Fibroblast of skin of right quadriceps (primary cell): ENCODE results near the gene PTPRN2.
"Not testable (repeated sequence)": the region's sequence is repeated elsewhere in the genome, so short reads cannot be mapped to it uniquely, and the experiment has no call there.

Experiments used
- DNase-seq: peaks from one replicate; pipeline ENCODE4 v3.0.0-alpha.2; 2013

The PTPRN2 gene

DNA sequence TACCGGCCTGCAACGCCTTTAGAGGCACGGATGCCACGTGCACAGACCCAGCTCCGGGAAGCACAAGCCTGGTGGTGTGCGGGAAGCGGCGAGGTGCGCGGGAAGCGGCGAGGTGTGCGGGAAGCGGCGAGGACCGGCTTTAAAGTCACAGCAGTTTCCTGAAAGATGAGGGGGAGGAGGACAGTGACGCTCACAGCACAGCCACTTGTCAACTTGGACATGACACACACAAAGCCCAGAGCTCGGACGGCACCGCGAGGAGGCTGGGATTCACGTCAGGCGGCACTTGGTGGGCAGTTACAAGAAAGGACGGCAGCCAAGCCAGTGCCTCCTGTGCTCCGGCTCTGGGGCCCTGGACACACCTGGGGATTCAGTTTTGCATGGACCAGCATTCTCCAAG lies 724.9 kb downstream of the PTPRN2 start:
- no peak for DNase-seq

GRCh38 chr7:157861551-157861950 lies 726.1 kb downstream of the PTPRN2 start:
- DNase-seq, result no peak

DNA sequence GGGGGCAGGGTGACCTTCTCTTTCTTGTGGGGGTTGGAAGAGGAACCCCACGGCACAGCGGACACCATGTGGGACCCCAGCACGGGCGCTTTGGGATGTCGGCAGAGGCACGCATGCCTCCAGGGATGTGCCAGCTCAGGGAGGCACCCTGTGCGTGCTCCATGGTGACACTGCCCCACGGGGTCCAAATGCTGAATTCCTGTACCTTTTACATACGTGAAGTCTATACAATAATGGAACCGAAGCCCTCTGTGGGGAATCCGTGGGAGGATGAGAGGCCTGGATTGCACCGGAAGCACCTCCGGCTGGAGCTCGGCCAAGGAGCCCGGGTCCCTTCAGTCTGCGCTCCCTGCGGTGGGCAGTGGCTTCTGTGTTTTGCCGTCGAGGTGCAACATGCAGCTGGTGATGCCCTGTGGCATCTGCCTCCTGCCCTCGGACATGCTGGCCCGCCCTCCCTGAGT lies 726.6 kb downstream of the PTPRN2 start:
- no peak for DNase-seq

DNA sequence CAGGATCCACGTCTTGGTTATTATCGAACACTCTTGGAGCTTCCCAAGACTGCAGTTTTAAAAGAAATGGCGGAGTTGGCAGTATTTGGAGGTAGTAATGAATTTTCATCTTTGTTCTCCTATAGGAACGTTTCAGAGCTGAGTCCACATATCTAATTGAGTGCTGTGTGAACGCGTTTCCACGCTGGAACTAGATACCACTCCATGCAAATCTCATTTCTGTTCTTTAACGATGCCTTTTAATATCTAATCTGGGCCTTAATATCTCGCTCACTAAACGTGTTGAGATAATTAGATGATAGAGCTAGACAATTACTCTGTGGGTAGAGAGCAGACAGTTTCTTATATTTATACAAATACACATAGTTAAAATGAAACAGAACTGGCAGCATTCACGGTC lies 727.2 kb downstream of the PTPRN2 start:
- DNase-seq, result no peak

DNA sequence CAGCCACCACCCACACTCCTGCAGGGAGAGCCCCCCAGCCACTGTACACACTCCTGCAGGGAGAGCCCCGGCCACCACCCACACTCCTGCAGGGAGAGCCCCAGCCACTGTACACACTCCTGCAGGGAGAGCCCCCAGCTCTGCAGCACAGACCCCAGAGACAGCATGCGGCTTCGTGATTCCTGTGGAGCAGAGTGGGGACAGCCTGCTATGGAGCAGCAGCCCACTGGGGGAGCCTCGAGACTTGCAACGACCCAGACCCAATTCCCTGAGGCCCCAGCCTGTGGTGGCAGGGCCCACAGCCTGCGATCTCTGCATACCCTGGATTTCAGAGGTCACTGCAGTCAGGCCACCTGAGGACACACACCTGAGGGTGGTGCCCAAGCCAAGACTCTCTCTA lies 727.7 kb downstream of the PTPRN2 start:
- no peak for DNase-seq

DNA sequence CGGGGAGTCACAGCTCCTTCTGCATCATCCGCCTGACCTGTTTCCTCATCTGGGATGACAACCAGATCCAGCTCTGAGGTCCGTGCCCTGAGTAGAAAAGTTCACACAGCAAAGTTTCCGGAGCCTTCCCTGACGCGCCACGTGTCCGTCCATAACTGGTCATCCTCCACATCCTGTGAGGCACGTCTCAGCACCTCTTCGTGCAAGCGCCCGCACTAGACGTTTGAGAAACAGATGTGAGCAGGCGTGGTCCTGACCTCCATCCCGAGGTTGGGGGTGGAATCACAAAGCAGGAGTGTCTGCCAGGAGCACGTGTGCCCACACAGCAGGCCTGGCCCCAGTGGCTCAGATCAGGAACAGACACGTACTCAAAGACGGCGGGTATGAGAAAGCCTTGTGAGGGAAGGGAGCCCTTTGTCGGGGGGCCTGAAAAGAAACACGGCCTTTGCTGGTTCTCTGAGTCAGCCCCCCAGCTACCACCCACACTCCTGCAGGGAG lies 730.0 kb downstream of the PTPRN2 start:
- DNase-seq, result no peak

DNA sequence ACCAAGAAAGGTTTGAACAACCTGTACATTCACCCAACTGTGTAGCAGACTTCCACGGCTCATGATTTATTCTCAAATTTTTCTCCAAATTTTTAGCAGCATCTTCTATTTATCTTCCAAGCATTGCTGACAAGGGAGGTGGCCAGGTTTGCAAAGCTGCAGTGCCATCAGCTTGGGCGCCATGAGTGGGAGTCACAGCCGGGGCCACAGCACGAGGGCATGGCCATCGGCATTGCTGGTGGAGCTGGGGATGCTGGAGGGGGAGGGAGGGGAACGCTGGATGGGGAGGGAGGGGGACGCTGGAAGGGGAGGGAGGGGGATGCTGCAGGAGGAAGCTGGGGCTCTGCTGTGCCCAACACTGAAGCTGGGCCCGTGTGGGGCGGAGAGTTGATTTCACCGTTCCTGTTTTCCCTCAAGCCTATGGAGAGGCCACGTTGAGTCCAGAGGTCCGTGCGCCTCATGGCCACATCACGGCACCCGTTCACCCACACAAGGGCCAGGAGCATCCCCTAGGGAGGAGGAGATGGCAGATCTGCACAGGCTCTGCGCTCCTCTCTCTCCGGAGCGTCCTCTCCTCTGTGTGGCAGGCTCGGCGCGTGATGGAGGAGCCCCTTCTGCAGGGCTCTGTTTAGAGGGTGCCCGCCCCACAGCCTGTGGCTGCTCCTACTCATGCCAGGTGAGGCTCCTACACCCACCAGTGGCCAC lies 730.6 kb downstream of the PTPRN2 start:
- no peak for DNase-seq

DNA sequence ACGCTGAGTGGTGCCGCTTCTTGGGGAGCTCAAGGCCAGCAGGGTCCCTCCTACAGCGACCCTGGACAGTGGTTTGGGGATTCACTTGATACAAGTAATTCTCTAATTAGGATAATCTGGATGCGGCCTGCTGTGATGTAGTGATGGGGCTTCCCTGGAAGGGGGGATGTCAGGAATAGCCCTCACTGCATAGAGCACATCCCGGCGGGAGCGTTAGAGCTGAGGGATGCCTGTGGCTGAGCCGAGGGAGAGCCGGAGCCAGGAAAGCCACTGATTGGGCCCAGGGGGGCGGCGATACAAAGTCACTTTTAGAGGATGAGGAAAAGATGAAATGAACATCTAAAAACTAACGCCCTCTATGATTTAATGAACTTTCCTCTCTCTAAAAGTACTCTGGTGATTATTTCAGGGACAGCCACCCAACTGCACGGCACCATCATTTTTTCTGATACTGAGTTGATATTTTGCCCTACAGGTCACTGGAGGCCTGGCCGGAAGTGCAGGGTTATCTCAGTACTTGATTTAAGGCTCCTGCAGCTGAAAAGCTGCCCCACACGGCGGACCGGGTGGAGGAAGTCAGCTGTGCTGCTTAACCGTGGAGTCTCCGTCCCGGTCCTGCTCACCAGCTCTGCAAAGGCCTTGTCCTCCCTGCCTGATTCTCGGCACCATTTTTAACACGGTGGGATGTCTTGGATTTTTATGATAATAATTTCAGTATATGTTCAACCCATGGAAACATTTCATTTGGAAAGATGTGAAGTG lies 732.0 kb downstream of the PTPRN2 start:
- no peak for DNase-seq

DNA sequence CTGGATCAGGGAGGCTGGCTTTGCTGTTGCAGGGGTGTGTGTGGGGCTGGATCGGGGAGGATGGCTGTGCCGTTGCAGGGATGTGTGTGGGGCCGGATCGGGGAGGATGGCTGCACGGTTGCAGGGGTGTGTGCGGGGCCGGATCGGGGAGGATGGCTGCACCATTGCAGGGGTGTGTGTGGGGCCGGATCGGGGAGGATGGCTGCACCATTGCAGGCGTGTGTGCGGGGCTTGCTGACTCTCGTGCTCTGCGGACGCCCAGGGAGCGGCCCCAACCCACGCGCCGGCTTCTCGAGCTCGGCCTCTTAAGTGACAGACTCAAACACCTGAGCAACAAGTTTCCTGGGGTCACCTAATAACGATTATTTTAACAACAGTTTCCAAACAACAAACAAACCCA lies 732.6 kb downstream of the PTPRN2 start:
- no peak for DNase-seq

GRCh38 chr7:157854066-157854891 lies 733.3 kb downstream of the PTPRN2 start:
- no peak for DNase-seq

- no peak for DNase-seq
Observed at GRCh38 chr7:157853789-157854065, 733.9 kb downstream of the PTPRN2 start.

DNA sequence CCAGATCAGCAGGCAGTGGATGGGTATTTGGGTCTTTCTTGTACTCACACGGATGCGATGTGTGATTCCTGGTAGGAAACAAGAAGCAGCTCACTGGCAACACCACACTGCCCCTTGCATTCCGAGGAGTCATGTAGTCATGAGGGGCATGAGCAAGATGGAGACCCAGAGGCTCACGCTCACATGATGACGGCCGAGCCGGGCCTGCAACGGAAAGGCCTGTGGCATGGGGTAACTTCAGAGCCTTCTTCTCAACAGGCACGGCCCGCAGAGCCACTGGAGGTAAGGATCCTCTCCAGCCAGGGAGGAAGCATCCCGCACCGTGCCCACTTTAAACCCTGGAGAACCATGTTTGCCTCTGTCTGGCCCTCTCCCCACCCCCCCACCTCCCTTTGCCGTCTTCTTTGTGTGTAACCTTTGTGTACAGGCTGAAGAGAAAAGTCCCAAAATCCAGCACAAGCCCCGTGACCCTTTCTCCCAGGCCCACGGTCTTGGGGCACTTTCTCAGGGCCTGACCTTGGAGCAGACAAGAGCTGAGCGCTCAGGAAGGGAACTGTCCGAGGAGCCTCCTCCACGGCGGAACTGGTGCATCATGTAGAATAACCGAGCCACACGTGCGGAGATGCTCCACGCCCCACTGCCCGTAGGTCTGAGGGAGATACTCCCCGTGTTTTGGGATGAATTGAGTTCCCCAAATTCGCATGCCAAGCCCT lies 734.4 kb downstream of the PTPRN2 start:
- no peak for DNase-seq

DNA sequence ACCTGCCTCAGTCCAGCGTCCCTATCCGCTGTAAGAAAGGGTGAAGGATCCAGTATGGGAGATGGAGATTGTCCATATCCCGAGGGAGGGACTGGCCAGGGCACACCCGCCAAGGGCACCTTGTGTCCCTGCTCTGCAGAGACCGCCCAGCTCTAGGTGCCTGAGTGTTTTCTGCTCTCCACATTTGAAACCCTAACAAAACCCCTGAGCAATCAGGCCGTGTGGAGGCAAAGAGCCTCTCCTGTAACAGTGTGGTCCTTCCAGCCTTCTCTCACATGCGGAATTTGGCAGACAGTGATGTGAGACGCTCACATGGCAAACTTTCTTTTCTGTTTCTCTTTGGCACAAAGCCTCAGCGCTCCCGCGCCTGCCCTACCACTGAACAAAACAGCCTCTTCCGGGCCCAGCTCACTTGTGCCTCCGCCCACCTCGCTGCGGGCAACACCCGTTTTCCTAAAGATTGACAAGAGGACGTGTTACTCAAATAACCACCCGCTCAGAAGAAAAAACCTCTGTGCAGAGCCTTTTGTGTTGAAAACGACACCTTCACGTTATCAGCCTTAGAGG lies 736.0 kb downstream of the PTPRN2 start:
- no peak for DNase-seq

DNA sequence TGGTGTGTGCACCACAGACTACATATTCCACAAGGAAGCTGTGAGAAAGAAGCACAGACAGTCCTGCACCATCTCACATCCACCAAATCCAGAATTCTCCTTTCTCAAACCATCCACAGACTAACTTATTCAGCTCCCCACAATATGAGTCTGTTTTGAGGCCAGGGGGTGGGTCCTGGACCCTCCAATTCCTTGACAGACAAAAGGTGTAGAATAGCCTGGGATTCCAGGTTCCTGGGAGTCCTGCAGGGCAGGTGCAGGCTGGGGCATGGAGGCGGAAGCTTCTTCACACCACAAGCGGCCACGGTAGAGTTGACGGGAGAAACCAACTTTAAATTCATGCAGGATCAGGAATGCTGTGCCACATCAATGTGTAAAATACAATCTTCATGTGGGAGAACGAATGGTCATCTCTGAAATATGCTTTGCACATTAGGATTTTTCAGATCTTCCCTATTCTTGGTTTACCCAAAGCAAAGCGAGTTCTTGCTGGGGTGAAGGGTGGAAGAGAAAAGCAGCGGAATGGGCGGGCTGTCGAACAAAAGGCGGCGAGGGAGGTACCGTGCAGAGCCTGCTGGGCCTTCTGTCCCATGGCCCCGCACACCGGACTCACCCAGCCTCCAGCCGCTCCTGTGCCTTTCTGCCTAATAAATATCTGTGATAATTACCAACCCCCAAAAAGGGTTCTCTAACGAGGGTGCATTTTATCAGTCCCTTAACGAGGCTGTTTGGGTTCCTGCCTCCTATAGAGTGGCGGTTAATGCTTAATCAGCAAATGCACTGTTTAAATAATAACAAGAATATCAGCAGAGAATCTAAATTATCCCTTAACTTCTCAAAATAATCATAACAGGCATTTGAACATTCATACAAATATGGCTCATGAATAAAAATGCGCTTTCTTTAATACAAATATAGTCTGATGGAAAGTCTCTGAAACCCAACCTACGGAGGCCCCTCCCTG lies 736.9 kb downstream of the PTPRN2 start:
- DNase-seq, result no peak

DNA sequence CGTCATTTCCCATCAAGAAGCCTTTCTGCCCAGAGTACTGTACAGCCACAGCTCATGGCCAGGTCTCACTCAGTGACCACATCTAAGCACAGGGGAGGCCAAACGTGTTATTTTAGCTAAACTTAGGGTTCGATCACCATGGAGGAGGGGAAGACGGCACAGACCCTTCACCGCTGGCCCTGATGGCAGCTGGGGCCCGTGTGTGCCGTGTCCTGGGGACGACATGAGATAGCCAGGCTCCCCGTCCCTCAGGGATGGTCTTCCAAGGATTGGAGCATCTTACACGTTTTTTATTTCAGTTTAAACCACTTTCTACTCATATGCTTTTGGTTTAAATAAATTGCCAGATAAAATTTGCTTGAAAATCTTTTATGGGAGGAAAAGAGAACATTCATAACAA lies 737.9 kb downstream of the PTPRN2 start:
- DNase-seq, result no peak

- DNase-seq, result no peak
Observed at GRCh38 chr7:157849341-157849596, 738.4 kb downstream of the PTPRN2 start.

DNA sequence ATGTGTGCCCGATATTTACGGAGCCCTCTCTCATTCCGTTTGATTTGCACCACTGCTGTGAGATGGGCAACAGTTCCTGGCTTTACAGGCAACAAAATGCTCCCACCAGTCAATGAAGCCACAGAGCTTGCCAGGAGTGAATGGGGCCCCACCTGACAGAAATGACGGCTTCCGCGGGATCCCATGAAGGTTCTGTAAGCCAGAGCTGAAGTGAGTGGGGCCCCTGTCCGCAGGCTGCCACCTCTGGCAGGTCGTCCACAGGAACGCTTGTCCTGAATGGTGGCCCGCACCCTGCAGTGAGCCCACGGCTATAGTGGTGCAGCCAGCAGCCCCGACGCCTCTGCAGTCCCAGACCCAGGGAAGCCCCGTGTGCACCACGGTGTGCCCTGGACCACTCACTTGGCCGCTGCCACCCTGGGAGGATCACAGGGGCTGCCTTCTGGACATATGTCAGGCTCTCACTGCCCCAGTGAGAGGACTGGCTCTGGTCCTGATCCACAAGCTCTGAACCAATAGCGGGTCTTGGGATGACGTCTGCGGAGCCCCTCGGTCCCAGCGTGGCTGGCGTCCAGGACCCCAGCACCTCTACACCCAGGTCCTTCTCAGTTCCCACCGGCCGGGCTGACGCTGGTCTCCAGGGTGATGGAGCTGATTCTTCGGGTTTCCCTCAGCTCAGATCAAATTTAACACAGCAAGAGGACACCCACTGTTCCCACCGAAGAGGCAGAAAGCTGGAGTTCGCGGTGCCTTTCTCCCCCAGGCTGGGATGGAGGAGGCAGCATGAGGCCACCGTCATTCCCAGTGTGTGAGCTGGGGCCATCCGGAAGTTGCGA lies 738.9 kb downstream of the PTPRN2 start:
- no peak for DNase-seq

DNA sequence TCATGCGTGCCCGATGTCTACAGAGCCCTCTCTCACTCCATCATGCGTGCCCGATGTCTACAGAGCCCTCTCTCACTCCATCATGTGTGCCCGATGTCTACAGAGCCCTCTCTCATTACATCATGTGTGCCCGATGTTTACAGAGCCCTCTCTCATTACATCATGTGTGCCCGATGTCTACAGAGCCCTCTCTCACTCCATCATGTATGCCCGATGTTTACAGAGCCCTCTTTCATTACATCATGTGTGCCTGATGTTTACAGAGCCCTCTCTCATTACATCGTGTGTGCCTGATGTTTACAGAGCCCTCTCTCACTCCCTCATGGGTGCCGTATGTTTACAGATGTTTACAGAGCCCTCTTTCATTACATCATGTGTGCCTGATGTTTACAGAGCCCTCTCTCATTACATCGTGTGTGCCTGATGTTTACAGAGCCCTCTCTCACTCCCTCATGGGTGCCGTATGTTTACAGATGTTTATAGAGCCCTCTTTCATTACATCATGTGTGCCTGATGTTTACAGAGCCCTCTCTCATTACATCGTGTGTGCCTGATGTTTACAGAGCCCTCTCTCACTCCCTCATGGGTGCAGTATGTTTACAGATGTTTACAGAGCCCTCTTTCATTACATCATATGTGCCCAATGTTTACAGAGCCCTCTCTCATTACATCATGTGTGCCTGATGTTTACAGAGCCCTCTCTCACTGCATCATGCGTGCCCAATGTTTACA lies 739.7 kb downstream of the PTPRN2 start:
- DNase-seq, result not testable (repeated sequence)

GRCh38 chr7:157846746-157847145 lies 740.9 kb downstream of the PTPRN2 start:
- not testable (repeated sequence) for DNase-seq

- no peak for DNase-seq
Observed at GRCh38 chr7:157846271-157846670, 741.4 kb downstream of the PTPRN2 start.
